Measurements from ENCODE around the gene OSBPL8.

DNA sequence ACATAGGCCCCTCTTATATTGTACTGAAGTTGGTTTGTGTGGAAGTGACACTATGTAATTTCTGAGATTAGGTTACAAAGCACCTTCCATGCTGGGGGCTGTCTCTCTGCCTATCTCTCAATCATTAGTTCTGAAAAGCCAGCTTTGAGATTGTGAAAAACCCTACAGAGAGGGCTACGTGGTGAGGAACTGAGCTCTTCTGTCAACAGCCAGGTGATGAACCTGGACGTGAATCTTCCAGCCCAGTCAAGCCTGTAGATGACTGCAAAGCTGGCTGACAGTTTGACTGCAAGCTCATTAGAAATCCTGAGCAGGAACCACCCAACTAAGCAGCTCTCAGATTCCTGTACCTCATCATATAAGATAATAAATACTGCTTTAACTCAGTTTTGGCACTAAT lies 175.0 kb downstream of the OSBPL8 start:
- TF ChIP-seq CTCF (IDR thresholded peaks at IDR 0.05) (no peak), POLR2A (IDR thresholded peaks at IDR 0.05) (no peak)

All from adrenal gland (tissue), 5 donors.